ENCODE results near the gene CYBA. TPM values are rescaled to one million over a fixed set of nuclear protein-coding genes. Genes with fewer than 3 reads are reported as not detected.

The CYBA gene
- total and polyA plus RNA-seq, 8 donors, result 38.0 to 135 (median 68.5) TPM

DNA sequence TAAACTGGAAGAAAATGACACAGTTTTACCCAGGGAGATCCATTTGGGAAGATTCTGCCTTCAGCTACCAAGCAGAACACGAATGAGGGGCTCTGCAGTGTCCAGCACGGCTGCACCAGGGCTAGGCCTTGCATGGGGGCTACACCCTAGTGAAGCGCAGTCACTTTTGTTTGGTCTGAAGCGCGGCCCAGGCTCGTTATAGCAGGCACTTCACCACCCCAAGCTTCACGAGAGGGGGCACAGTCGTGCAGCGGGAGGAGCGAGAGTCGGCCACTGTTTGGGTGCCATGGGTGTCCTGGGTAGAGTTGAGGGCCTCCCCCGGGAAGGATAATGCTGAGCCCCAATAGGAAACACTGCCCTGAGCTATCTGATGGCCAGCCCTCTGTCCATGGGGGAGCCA lies 34.1 kb downstream of the CYBA start:
- no peaks in the 10 kb centered on the region for H3K36me3 ChIP-seq

DNA sequence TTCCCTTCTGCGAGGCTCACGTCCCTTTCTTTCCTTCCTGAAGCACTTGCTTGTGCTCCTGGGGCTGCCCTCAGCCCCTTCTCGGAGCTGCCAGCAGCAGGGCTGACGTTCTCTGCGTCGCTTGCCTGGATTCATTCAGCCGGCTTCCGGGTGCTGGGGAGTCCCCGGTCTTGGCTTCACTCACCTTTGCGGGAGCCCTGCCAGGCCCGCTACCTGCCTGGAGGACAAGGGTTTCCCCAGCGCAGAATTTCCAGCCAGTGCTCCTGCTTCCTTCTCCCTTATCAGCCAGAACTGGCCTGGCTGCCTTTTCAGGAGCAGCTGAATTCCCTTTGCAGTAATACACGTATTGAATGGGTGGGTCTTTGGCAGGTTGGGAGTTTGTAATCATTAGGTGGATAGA lies 34.5 kb downstream of the CYBA start:
- Histone ChIP-seq H3K27me3 (no peaks in the 10 kb centered on the region), H3K4me1 (peaks cover 26 to 44% (median 34%) of the 10 kb centered on the region in 3 donors), H3K36me3 (no peaks in the 10 kb centered on the region), H3K9me3 (no peaks in the 10 kb centered on the region), H3K27ac (peak overlapping the region; percentile 33 to 74 (median 48)), H3K4me3 (no peak overlapping the region)
- intact Hi-C loops (cut with DNase I), result no loop called here
- TF ChIP-seq, protein P1, sequence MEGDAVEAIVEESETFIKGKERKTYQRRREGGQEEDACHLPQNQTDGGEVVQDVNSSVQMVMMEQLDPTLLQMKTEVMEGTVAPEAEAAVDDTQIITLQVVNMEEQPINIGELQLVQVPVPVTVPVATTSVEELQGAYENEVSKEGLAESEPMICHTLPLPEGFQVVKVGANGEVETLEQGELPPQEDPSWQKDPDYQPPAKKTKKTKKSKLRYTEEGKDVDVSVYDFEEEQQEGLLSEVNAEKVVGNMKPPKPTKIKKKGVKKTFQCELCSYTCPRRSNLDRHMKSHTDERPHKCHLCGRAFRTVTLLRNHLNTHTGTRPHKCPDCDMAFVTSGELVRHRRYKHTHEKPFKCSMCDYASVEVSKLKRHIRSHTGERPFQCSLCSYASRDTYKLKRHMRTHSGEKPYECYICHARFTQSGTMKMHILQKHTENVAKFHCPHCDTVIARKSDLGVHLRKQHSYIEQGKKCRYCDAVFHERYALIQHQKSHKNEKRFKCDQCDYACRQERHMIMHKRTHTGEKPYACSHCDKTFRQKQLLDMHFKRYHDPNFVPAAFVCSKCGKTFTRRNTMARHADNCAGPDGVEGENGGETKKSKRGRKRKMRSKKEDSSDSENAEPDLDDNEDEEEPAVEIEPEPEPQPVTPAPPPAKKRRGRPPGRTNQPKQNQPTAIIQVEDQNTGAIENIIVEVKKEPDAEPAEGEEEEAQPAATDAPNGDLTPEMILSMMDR (IDR thresholded peaks at IDR 0.05), result no peak
- WGBS, 2 donors, result 13 to 17% methylated on average over 13 of the region's 13 CpGs
- ATAC-seq (peak; percentile 89 to 96 (median 92)), DNase-seq (peak; percentile 95 to 98 (median 96)), FAIRE-seq (no peak)

More for the DNA sequence above, 34.1 kb downstream of the CYBA start:
- ATAC-seq, result peak in 3 of 4 donors; percentile 1 to 5 (median 3)
- TF ChIP-seq, protein P1 (IDR thresholded peaks at IDR 0.05), result no peak
- intact Hi-C loops (cut with DNase I), result no loop called here
- no peaks in the 10 kb centered on the region for H3K27me3 ChIP-seq
- no peaks in the 10 kb centered on the region for H3K9me3 ChIP-seq
- 57 to 59% methylated on average over 12 of the region's 12 CpGs for WGBS, 2 donors
- H3K4me1 ChIP-seq, result peaks cover 26 to 44% (median 34%) of the 10 kb centered on the region in 3 donors
- peak in 1 of 6 donors; percentile 76 for DNase-seq
- FAIRE-seq, result no peak
- H3K4me3 ChIP-seq, result no peak overlapping the region
- H3K27ac ChIP-seq, result peak overlapping the region; percentile 33 to 74 (median 48)

DNA sequence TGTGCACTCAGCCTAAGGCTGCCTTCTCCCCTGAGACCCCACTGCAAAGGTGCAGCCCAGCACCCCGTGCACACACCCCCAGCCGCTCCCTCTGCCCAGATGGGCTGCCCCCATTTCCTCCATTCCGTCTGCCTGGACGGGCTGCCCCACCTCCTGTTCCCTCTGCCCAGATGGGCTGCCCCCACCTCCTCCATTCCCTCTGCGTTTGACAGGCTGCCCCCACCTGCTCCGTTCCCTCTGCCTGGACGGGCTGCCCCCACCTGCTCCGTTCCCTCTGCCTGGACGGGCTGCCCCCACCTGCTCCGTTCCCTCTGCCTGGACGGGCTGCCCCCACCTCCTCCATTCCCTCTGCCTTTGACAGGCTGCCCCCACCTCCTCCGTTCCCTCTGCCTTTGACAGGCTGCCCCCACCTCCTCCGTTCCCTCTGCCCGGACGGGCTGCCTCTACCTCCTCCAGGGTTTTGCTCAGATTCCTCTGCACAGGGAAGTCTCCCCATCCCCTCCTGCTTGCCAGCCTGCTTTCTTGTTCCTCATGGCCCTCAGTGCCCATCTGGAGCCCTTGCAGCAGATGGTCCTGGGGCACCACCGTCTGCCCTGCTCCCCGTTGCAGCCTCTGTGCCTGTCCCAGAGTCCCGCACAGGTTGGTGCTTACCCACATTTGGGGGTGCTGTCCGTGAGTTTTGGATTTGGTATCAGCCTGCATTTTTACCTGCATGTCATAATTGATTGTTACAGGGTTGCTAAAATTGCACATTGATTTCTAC lies 35.9 kb downstream of the CYBA start:
- DNase-seq, result peak in 2 of 6 donors; percentile 59 to 65
- peaks cover 26 to 44% (median 34%) of the 10 kb centered on the region in 3 donors for H3K4me1 ChIP-seq

DNA sequence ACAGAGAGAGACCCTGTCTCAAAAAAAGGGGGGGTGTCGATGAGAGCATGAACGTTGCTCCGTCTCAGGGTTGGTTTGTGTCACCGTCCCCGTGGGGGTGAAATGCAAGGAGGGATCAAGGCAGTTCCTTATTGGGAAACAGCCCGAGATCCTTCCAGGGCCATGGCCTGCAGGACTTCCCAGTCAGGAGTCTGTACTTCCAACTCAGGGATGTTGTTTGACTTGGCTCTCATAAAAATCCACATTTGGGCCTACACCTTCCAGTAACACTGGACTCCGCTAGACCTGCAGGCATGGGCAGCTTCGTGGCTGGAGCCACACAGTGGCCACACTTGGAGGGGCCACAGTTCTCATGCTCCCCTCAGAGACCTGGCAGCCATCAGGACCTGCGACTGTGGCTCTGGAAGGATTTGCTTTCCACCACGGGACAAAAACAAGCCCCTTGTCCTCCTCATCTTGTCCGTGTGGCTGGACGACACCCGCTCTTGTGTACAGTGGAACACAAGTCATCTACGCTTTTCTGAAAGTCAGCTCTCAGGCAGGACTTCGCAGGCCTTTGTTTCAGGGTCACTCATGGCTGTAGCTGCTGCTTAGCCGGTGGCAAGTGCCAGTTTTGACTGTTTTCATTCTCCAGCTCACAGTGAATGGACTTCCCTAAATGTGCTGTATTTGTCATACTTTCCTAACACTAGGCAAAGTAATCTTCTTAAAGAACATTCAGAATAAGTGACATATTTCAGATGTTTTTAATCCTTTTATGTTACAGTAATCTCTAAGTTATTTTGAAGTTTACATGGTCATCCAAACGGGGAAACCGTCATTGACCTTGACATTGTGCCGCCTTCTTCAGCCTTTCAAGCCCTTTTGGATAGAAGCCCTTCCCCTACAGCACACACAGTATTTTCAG lies 36.7 kb downstream of the CYBA start:
- Histone ChIP-seq H3K4me3 (no peak overlapping the region), H3K27ac (no peak overlapping the region), H3K36me3 (peaks cover 0 to 14% (median 0%) of the 10 kb centered on the region in 3 donors), H3K4me1 (peaks cover 26 to 44% (median 34%) of the 10 kb centered on the region in 3 donors), H3K9me3 (no peaks in the 10 kb centered on the region), H3K27me3 (no peaks in the 10 kb centered on the region)
- FAIRE-seq, result no peak
- ATAC-seq, result peak in 1 of 4 donors; percentile 19
- TF ChIP-seq, protein P1 (IDR thresholded peaks at IDR 0.05), result no peak
- WGBS, 2 donors, result 48 to 66% methylated on average over 19 of the region's 19 CpGs
- intact Hi-C loops (cut with DNase I), result no loop called here
- no peak for DNase-seq

More for the DNA sequence above, 35.9 kb downstream of the CYBA start:
- H3K4me3 ChIP-seq, result no peak overlapping the region
- intact Hi-C loops (cut with DNase I), result no loop called here
- no peaks in the 10 kb centered on the region for H3K9me3 ChIP-seq
- H3K27ac ChIP-seq, result peak overlapping the region in 1 of 4 donors; percentile 74
- peaks cover 0 to 8% (median 0%) of the 10 kb centered on the region in 3 donors for H3K36me3 ChIP-seq
- WGBS, 2 donors, result 55 to 57% methylated on average over 19 of the region's 19 CpGs
- ATAC-seq (peak in 2 of 4 donors; percentile 7 to 17), FAIRE-seq (no peak)
- TF ChIP-seq, protein P1 (IDR thresholded peaks at IDR 0.05), result no peak
- no peaks in the 10 kb centered on the region for H3K27me3 ChIP-seq

Measured in pancreas (tissue), 10 donors.